NCI-H146 treated with DMSO at 0.1 percent for 48 hours (cell line): ENCODE data around the gene CSE1L.
"Not testable (repeated sequence)": the region's sequence is repeated elsewhere in the genome, so short reads cannot be mapped to it uniquely, and the experiment has no call there.

ENCODE experiments used
- DNase-seq: peaks from one replicate; lab custom pipeline; 2025; ENCODE audit not compliant: unreplicated experiment; lab: John Stamatoyannopoulos, UW

The CSE1L gene, protein sequence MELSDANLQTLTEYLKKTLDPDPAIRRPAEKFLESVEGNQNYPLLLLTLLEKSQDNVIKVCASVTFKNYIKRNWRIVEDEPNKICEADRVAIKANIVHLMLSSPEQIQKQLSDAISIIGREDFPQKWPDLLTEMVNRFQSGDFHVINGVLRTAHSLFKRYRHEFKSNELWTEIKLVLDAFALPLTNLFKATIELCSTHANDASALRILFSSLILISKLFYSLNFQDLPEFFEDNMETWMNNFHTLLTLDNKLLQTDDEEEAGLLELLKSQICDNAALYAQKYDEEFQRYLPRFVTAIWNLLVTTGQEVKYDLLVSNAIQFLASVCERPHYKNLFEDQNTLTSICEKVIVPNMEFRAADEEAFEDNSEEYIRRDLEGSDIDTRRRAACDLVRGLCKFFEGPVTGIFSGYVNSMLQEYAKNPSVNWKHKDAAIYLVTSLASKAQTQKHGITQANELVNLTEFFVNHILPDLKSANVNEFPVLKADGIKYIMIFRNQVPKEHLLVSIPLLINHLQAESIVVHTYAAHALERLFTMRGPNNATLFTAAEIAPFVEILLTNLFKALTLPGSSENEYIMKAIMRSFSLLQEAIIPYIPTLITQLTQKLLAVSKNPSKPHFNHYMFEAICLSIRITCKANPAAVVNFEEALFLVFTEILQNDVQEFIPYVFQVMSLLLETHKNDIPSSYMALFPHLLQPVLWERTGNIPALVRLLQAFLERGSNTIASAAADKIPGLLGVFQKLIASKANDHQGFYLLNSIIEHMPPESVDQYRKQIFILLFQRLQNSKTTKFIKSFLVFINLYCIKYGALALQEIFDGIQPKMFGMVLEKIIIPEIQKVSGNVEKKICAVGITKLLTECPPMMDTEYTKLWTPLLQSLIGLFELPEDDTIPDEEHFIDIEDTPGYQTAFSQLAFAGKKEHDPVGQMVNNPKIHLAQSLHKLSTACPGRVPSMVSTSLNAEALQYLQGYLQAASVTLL

DNA sequence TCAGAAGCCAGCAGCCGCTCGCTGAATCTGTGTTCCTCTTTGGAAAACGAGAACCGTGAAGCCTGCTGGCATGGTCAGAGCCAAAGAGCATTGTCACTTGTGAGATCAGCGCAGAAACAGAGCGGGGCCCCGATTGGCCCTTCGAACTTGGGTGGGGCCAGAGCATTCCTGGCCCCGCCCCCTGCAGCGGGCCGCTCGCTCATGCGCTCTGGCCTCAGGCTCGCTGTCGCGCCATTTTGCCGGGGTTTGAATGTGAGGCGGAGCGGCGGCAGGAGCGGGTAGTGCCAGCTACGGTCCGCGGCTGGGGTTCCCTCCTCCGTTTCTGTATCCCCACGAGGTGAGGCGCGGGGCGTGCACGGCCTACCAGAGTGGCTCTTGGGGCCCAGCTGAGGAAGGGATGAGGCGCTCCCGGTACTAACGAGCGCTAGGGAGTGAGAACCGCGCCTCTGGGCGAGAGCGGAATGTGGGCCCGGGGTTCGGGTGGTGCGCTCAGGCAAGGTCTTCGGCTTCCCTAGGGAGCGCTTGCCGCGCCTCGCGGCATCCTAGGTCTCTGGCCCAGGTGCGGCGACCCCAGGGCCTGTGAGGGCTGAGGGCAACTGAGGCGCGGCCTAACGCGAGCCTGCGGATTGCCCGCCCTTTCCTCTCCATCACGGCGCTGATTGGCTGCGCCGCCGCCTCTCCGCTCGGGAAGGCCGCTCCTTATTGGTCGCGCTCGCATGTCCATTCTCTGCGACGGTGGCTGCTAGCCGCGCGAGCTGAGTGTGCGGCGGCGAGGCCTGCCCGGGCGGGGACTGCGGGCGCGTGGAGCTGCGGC is at the start of gene CSE1L:
CSE1L (plus strand) TSS at position 226 of the 814 bp plus-strand sequence. CDS start 12,152 bp downstream, outside the sequence.
- DNase-seq, result peak; percentile 91

DNA sequence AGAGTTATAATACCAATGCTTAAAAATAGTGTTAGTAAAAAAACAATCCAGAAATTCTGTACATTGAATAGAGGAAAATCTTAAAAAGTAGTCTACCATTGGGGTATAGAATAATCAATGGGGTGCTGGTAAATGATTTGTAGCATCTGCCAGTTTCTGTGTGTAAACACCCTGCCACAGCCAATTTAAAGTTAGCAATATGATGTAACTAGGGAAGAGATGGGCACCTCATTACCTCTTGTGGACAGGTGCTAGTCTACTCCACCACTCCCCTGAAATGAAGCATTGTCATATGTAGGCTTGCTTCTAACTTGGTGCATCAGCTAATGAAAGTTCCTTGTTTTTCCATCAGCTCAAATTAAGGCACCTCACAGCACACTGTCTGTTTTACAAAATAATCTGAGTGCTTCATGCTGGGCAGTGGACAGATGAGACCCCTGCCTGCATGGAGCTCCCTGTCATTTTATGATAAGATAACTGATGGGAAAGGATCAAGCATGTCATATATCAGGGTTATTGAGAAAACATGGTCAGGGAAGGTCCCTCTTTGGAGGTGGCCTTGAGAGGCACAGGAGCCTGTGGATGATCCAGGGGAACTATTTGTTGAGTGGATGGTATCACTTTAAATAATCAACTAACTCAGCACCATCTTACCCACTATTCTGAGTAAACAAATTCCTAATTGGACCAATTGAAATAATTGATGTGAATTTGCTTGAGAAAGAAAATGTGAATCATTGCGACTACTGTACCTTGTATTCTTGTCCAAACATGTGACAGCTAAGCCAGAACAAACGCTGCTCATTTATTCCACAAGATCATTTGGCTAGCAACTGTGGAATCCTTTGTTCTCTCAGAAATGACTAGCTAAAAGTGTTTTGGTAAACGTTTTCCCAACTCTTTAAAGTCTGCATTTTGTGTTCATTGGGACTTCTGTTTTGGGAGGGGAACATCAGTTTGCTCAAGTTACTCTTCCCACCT is 45.9 kb upstream of the CSE1L start:
- DNase-seq, result peak; percentile 32

DNA sequence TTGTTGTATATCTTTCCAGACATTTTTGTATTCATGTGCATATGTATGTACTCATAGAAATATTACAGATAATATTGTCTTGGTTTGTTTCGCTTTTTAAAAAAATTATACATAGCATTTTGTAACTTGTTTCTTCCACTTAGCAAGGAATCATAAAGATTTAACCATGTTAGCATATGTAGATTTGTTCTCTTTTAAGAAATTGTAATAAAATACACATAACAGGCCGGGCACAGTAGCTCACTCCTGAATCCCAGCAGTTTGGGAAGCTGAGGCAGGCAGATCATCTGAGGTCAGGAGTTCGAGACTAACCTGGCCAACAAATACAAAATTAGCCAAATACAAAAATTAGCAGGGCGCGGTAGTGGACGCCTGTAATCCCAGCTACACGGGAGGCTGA is 44.4 kb upstream of the CSE1L start:
- no peak for DNase-seq

DNA sequence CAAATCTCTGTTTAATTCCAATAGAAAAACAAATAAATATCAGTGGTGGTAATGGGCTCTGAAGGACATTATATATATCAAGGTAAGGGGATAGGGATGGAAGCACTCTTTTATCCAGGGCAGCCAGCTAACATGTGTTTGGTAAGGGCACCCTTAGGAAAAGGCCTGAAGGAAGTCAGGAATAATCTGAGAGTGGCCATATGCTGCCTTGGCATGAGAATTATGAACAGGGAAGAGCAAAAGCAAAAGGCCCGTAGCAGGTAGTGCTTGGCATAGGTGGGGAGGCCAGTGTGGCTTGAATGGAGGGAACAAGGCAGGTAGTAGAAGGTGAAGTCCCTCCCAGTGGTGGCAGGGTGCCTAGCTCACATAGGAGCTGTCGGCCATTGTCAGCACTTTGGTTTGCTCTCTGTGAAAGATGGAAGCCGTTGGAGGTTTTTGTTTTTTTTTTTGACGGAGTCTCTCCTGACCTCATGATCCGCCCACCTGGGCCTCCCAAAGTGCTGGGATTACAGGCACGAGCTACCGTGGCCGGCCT is 39.6 kb upstream of the CSE1L start:
- DNase-seq, result no peak

DNA sequence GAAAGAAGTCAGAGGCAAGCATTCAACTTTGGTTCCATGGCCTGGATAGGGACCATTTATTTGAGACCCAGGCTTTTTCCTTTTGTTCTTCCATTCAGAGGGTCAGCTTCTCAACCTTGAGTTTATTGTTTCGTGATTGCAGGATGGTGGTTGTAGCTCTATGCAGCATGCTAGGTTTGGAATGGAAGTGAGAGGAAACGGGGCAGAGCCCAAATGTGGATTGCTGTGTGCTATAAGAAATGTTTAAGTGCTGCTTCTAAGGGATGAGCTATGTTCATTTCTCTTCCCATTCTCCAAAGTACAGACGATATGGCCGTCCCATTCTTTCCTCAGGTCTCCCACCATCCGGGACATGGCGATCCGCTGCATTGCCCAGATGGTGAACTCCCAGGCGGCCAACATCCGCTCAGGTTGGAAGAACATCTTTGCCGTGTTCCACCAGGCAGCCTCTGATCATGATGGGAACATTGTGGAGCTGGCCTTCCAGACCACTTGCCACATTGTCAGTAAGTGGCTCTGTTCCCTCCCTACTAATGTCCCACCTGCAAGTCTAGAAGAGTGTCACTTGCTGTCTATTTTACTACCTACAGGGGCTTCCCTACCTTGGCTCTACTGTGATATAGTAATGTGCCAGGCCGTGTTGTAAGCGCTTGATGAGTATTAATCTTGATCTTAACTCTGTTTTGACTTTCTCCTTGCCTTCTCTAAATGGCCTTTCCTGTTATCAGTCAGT is 36.0 kb upstream of the CSE1L start:
- DNase-seq, result no peak

DNA sequence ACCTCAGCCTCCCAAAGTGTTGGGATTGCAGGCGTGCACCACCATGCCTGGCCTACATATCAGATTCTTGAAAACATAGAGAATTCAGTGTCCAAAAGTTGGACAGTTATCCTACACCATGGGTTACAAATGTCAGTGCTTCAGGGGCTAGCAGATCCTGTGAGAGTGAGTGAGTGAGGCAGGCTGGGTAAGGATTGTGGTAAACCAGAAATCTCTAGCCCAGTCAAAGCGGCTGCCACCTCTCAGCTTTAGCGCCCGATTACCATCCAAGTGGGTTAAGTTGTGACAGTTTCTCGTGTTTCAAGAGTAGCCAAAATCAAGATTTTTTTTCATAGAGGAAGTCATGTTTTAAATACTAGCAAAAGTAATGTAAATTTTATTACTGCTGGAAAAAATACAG is 21.9 kb upstream of the CSE1L start:
- DNase-seq, result no peak

DNA sequence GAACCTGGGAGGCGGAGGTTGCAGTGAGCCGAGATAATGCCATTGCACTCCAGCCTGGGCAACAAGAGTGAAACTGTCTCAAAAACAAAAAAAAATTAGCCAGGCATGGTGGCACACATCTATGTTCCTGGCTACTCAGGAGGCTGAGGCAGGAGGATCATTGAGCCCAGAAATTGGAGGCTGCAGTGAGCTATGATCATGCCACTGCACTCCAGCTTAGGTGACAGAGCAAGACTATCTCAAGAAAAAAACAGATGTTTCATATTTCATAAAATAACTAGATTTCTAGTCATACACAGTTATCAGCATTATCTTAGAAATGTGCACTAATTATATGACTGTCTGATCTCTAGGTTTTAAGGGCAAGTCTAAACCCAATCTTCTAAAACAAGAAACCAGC is 17.9 kb upstream of the CSE1L start:
- not testable (repeated sequence) for DNase-seq

DNA sequence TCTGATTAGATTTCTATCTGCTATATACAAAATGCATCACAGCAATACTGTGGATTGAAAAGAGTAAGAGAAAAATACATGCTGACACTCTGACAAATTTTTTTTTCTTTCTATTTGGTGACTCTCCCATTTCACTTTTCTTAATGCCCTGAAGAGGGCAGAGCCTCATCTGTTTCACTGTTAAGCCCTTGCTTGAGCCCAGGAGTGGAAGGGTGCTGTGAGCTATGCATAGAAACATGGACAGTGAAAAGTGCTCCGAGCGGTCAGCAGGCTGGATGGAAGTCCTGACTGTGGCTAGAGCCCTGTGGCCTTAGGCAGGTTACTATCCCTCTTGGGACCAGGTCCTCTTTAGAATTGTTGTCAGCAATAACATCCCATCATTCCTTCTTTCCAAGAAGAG is 17.4 kb upstream of the CSE1L start:
- no peak for DNase-seq

DNA sequence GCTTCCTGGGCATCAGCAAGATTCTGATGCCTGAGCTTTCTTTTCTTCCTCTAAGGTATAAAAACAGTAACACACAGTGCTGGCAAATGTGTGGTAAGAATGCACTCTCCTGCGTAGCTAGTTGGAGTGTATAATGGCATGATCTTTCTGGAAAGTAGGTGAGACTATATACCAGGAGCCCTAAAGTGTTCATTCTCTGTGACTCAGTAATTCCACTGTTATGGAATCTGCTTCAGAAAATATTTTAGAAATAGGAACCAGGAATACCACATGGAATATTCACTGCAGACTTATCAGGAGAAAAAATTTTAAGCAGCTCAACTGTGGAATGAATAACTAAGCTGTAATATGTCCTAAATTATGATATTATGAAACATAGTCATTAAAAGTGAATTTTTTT is 16.9 kb upstream of the CSE1L start:
- no peak for DNase-seq

DNA sequence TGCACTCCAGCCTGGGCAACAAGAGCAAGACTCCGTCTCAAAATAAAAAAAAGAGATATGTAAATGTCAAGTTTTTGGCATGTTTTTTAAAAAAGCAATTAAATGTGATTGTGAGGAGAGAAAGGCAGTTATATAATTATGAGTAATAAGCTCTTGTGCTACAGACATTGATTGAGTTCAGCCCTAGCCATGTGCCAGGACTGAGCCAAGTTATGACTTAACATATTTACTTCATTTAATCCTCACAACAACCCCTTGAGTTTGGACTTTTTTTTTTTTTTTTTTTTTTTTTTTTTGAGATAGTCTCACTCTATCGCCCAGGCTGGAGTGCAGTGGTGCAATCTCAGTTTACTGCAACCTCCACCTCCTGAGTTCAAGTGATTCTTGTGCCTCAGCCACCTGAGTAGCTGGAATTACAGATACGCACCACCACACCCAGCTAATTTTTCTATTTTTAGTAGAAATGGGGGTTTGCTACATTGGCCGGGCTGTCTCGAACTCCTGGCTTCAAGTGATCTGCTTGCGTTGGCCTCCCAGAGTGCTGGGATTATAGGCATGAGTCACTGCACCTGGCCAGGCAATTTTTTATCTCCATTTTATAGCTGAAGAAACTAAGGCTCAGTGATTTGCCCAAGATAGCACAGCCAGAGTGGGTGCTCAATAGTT is 15.0 kb upstream of the CSE1L start:
- no peak for DNase-seq

DNA sequence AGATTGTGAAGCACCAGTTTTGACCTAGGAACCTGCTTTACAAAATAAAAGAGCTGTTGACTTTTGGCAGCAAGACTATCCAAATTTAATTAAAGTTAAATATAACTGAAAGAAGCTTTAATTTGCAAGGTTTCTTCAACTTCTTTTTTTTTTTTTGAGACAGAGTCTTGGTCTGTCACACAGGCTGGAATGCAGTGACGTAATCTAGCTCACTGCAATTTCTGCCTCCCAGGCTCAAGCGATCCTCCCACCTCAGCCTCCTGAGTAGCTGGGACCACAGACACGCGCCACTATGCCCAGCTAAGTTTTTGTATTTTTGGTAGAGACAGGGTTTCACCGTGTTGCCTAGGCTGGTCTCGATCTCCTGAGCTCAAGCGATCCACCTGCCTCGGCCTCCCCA is 13.7 kb upstream of the CSE1L start:
- DNase-seq, result no peak

DNA sequence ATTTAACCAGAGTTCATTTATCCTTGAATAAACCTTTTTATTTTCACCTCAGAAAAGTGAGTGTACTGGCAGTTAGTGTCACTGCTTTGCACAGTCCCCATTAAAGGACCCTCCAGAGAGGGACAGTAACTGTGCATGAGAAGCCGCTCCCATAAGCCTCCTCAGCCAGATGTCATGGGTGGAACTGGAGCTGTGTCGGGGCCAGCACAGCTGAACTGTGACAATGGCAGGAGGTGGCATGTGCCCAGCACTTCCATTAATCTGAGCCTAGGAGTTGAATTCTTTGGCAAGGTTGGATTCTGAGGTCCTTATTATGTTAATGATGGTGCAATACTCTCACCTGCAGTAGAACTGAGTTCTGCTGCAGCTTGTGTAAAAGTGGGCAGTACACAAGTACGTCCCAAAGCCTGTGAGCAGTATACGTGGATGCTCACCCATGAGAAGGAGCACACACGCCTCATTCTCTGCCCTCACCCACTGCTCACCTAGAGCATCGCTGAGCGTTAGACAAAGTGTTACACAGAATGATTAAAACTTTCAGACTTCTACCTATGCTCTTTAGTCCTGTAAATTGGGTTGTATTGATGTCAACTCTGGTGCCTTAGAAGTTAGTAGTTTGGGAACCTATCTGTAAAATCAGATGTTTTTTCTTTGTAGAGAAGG is 11.9 kb upstream of the CSE1L start:
- DNase-seq, result no peak

DNA sequence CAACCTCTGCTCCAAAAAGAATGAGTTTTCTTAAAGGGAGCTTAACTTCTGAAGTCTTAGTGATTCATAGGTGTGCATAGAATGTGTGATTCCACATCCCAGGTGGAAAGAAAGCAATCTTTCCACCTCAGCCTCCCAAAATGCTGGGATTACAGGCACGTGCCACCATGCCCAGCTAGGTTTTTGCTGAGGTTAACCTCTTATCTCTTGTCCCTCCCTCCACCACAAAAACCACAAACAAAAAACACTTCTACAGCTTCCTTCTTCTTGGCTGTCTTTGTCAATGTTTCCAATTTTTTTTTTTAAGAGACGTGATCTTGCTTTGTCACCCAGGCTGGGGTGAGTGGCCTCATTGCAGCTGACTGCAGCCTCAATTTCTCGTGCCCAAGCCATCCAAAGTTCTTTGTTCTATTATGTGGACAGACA is 8.1 kb upstream of the CSE1L start:
- no peak for DNase-seq

DNA sequence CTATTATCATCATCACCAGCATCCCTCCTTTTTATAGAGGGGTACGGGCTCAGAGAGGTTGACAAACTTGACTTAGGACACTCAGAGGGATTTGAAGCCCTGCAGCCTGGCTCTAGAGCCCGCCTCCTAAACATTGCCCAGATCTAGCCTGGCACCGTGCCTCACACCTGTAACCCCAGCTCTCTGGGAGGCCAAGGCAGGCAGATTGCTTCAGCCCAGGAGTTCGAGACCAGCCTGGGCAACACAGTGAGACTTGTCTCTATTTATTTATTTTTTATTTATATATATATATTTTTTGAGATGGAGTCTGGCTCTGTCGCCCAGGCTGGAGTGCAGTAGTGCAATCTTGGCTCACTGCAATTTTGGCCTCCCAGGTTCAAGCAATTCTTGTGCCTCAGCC is 6.3 kb upstream of the CSE1L start:
- DNase-seq, result no peak

DNA sequence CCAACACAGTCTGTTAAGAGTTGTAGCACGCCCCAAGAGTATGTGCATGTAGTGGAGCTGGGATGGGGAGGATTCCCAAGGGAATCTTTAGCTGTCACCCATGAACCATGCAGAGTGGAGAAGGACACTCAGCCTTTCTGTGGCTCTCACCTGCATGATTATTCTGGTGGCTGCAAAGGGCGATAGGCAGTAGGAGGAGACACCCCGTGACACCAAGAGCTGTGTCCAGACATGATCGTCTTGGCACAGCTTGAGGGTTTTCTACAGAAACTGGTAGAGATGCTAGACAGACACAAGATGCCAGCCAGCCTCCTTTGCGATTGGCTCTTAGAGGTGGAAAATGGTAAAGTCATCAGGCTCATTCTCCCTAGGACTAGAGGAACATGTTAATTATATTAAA is 3.1 kb upstream of the CSE1L start:
- no peak for DNase-seq

DNA sequence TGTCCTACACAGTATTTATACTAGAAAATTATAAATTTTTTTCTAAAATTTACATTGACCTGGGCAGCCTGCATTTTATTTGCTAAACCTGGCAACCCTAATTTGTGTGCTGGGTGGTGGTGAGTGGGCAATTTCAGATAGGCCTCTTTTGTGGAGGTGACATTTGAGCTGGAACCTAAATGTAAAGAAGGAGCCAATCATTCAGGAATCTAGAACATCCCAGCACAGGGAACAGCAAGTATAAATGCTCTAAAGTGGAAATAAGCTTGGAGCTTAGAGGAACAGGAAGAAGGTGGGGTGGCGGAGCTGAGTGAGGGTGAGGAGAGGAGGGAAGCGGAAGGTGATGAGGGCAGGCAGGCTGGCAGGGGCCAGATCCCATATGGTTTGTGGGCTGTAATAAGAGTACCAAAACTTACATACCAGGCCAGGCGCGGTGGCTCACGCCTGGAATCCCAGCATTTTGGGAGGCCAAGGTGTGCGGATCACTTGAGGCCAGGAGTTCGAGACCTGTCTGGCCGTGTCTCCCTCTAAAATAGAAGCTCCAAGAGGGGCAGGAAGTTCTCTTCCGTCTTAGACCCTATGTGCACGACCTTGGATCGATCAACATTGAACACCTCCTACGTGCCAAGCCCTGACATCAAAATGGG is 549 bp upstream of the CSE1L start:
- DNase-seq, result no peak

DNA sequence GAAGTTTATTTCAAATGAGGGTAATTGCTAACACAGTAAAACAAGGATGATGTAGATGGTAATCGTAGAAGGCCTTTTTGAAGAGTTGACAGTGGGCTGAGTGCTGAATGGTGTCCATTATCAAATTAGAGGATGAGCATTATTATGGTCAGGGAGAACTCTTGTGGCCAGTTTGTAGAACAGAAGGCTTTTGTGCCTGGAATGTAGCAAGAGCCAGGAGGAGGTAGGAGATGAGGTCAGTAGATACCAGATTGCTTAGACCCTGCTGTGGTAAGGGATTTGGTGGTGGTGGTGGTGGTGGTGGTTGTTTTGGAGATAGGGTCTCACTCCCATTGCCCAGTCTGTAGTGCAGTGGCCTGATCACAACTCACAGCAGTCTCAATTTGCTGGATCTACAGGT is 6.2 kb downstream of the CSE1L start:
- no peak for DNase-seq
